ENCODE results near the gene ABHD16A.

DNA sequence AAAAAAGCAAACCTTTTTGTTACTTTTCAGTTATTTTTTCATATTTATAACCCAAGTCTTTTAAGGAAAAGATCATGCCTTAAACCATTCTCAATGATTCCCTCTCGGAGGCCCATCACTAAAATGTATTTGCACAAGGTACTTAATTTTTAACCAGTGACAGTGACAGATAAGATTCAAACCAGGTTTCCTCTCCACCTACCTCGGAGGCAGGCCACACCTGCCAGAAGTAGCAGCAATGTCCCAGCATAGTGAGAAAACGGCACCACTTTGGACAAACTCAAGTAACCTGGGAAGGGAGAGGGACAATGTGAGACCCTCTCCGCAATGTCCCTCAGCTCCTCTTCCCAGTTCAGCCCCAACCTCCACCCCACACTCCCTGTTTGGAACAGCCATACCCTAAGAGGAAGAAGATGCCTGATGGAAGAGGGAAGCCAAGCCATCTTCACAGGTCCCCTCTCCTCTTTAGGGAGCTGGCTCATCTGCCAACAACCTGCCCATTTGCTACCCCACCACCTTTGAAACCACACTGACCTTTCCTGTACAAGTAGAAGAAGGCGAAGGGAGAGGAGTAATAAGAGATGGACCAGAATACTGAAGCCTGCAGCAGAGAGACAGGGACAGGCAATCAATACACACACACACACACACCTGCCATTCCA, 2.3 kb downstream of the ABHD16A start:
- TF ChIP-seq, protein P1, sequence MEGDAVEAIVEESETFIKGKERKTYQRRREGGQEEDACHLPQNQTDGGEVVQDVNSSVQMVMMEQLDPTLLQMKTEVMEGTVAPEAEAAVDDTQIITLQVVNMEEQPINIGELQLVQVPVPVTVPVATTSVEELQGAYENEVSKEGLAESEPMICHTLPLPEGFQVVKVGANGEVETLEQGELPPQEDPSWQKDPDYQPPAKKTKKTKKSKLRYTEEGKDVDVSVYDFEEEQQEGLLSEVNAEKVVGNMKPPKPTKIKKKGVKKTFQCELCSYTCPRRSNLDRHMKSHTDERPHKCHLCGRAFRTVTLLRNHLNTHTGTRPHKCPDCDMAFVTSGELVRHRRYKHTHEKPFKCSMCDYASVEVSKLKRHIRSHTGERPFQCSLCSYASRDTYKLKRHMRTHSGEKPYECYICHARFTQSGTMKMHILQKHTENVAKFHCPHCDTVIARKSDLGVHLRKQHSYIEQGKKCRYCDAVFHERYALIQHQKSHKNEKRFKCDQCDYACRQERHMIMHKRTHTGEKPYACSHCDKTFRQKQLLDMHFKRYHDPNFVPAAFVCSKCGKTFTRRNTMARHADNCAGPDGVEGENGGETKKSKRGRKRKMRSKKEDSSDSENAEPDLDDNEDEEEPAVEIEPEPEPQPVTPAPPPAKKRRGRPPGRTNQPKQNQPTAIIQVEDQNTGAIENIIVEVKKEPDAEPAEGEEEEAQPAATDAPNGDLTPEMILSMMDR (IDR thresholded peaks at IDR 0.05; ENCODE audit: poor library complexity, severe bottlenecking): no peak
- TF ChIP-seq POLR2AphosphoS5 (IDR thresholded peaks at IDR 0.05): no peak

All from neural cell (in vitro differentiated cells).